Lung (tissue), 12 donors: Measurements from ENCODE around the gene TBATA. TPM values are rescaled to one million over a fixed set of nuclear protein-coding genes. Genes with fewer than 3 reads are reported as not detected.

Source experiments
- ATAC-seq: fragments of 200-7000 bp; cut with Tn5 transposase; one replicate; pipeline ENCODE4 v1.9.1; 2020; ENCODE audit warnings: moderate number of reproducible peaks; ENCODE audit not compliant: insufficient read depth, low FRiP score
- DNase-seq, 3 donors: peaks; one replicate each; pipeline ENCODE4 v3.0.0-alpha.2; 2013 to 2017
- H3K27ac ChIP-seq, 2 donors: one replicate each; pipeline ENCODE4 v1.5.1; 2013; ENCODE audit warnings: mild to moderate bottlenecking in 2 of 2, moderate library complexity in 2 of 2, control low read depth in 1 of 2, inconsistent platforms in 1 of 2, low read depth in 1 of 2, low read length in 1 of 2
- H3K27me3 ChIP-seq, 3 donors: one replicate each; pipeline ENCODE4 v1.5.1; 2013; ENCODE audit warnings: low read length in 2 of 3; ENCODE audit not compliant: control insufficient read depth in 3 of 3, insufficient read depth in 3 of 3
- H3K36me3 ChIP-seq, 4 donors: one replicate each; pipeline ENCODE4 v1.5.1; 2013; ENCODE audit warnings: low read length in 4 of 4, mild to moderate bottlenecking in 1 of 4, moderate library complexity in 1 of 4; ENCODE audit not compliant: control insufficient read depth in 4 of 4, insufficient read depth in 4 of 4
- H3K4me1 ChIP-seq, 5 donors: one replicate each; pipeline ENCODE4 v1.5.1; 2013; ENCODE audit warnings: low read length in 5 of 5, mild to moderate bottlenecking in 2 of 5, moderate library complexity in 1 of 5; ENCODE audit not compliant: control insufficient read depth in 5 of 5, insufficient read depth in 5 of 5
- H3K4me3 ChIP-seq: one replicate; pipeline ENCODE4 v1.5.1; 2013; ENCODE audit warnings: mild to moderate bottlenecking, control low read depth, moderate library complexity
- H3K9ac ChIP-seq, 2 donors: one replicate each; pipeline ENCODE4 v1.5.1; 2013; ENCODE audit warnings: low read length in 2 of 2, control low read depth in 1 of 2; ENCODE audit not compliant: insufficient read depth in 1 of 2
- H3K9me3 ChIP-seq, 4 donors: one replicate each; pipeline ENCODE4 v1.5.1; 2013; ENCODE audit warnings: low read length in 3 of 4, mild to moderate bottlenecking in 1 of 4, moderate library complexity in 1 of 4; ENCODE audit not compliant: control insufficient read depth in 4 of 4, insufficient read depth in 3 of 4
- WGBS, 2 donors: extraction: QIAGEN DNeasy Blood & Tissue Kit; methylation state at CpG; one replicate each; pipeline ENCODE4 v1.1.7; 2013; 5-methylcytosine and 5-hydroxymethylcytosine counted together
- polyA plus RNA-seq, 2 donors: library from polyadenylated mRNA; stranded (reverse); fragments of 200-250 nt; gene quantifications; one replicate each; pipeline ENCODE4 v1.2.1, GENCODE V29; 2013
- total RNA-seq, 2 donors: library from RNA; depleted of rRNA in 1 of 2; stranded (reverse); fragments of >200 nt in 1 of 2; gene quantifications; one replicate each; pipeline ENCODE4 v1.2.1, GENCODE V29; 2014 to 2021
- TF ChIP-seq, protein P1 (sequence below): IDR thresholded peaks from 2 replicates; pipeline ENCODE4 v1.5.1; 2012; ENCODE audit warnings: mild to moderate bottlenecking; ENCODE audit errors: control extremely low read depth, extremely low read depth
- donor health status: control.
- donor health status: control.
- donor health status: Bipolar disorder and iron deficiency.
- donor health status: healthy.
- donor health status: DM: yes; HTN: yes; CAD: no.

The TBATA gene
- total and polyA plus RNA-seq, 4 donors: not detected

DNA sequence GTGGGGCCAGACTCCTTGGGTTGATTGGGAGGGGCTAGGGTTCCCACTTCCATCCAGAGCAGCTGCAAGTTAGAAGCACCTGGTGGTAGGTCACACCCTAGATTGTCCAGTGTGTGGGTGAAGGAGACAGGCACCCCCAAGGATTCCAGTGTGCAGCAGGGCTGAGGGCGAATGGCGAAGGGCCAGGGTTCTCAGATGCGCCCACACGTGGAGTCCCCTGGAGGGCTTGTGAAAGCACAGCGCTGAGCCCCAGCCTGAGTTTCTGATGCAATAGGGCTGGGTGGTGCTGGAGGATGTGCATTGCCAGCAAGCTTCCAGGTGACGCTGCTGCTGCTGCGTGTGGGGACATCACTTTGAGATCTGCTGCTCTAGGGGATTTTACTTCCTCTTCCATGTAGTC is 25.4 kb downstream of the TBATA start:
- no peak for DNase-seq
- no peak for ATAC-seq

DNA sequence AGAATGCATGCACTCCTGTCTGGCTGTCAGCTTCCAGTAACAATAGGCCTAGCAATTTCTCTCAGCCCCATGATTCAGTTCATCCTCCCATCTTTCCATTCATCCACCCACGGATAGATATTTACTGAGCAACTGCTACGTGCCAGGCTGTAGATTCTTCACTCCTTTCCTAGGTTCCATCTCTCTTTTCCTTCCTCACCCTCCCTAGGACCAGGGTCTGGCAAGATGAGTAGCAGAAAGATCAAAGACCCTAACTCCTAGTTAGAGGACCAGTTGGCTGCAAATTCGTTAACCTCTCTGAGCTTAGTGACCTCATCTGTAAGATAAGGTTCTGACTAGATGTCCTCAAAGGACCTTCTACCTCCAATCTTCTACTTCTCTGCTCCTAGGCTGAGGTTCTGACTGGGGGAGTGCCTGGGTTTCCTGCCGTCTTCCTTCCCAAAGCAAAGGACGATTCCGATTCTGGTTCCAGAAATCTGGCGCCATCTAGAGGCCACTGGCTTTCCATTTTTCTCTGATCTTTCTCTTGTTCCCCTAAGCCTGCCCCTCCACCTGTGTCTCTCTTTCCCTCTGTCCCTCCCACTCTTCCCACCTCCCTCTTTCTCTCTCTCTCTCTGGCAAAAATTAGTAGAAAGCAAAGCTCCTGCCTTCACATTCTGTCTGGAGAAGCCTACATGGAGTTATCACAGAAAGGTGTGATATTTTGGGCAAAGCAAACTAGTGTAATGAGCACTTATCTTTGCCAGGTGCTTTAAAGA is 26.2 kb downstream of the TBATA start:
- H3K36me3 ChIP-seq: no peaks in the 10 kb centered on the region
- H3K4me3 ChIP-seq: no peak overlapping the region
- no peak overlapping the region for H3K9ac ChIP-seq
- TF ChIP-seq, protein P1, sequence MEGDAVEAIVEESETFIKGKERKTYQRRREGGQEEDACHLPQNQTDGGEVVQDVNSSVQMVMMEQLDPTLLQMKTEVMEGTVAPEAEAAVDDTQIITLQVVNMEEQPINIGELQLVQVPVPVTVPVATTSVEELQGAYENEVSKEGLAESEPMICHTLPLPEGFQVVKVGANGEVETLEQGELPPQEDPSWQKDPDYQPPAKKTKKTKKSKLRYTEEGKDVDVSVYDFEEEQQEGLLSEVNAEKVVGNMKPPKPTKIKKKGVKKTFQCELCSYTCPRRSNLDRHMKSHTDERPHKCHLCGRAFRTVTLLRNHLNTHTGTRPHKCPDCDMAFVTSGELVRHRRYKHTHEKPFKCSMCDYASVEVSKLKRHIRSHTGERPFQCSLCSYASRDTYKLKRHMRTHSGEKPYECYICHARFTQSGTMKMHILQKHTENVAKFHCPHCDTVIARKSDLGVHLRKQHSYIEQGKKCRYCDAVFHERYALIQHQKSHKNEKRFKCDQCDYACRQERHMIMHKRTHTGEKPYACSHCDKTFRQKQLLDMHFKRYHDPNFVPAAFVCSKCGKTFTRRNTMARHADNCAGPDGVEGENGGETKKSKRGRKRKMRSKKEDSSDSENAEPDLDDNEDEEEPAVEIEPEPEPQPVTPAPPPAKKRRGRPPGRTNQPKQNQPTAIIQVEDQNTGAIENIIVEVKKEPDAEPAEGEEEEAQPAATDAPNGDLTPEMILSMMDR: peak; percentile 83
- H3K4me1 ChIP-seq: peaks cover 0 to 28% (median 6%) of the 10 kb centered on the region in 5 donors
- no peaks in the 10 kb centered on the region for H3K27me3 ChIP-seq
- H3K27ac ChIP-seq: no peak overlapping the region
- 27 to 29% methylated on average over 7 of the region's 7 CpGs for WGBS, 2 donors
- ATAC-seq (no peak), DNase-seq (peak; percentile 85 to 91 (median 89))
- no peaks in the 10 kb centered on the region for H3K9me3 ChIP-seq

More for the DNA sequence above, 25.4 kb downstream of the TBATA start:
- no peaks in the 10 kb centered on the region for H3K36me3 ChIP-seq
- H3K27me3 ChIP-seq: no peaks in the 10 kb centered on the region
- peaks cover 0 to 28% (median 6%) of the 10 kb centered on the region in 5 donors for H3K4me1 ChIP-seq
- TF ChIP-seq, protein P1: no peak
- no peak overlapping the region for H3K9ac ChIP-seq
- H3K4me3 ChIP-seq: no peak overlapping the region
- 40 to 62% methylated on average over 7 of the region's 7 CpGs for WGBS, 2 donors
- no peaks in the 10 kb centered on the region for H3K9me3 ChIP-seq
- no peak overlapping the region for H3K27ac ChIP-seq

DNA sequence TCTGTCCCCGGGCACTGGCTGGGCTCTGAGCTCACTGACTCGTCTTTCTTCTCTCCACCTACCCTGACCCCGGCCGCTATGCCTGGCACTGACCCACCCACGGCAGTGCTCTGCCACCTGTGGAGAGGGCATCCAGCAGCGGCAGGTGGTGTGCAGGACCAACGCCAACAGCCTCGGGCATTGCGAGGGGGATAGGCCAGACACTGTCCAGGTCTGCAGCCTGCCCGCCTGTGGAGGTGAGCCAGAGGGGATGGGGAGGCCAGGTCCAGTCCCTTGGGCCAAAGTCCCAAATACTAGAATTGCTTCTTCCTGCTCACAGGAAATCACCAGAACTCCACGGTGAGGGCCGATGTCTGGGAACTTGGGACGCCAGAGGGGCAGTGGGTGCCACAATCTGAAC is 27.3 kb downstream of the TBATA start:
- TF ChIP-seq, protein P1: no peak

More for the DNA sequence above, 27.3 kb downstream of the TBATA start:
- 86 to 89% methylated on average over 13 of the region's 13 CpGs for WGBS, 2 donors
- DNase-seq: no peak
- Histone ChIP-seq H3K4me1 (peaks cover 0 to 25% (median 6%) of the 10 kb centered on the region in 5 donors), H3K9ac (no peak overlapping the region), H3K4me3 (no peak overlapping the region), H3K27ac (no peak overlapping the region), H3K9me3 (no peaks in the 10 kb centered on the region), H3K36me3 (no peaks in the 10 kb centered on the region), H3K27me3 (no peaks in the 10 kb centered on the region)
- no peak for ATAC-seq
